NCI-H748 treated with DMSO at 0.1 percent for 48 hours (cell line): ENCODE data around the gene ADGRL3.
A peak's percentile ranks its signal among the peaks of the same experiment; 100 is the strongest.

ENCODE experiments used
- DNase-seq: peaks from one replicate; lab custom pipeline; 2025; lab: John Stamatoyannopoulos, UW

The ADGRL3 gene

DNA sequence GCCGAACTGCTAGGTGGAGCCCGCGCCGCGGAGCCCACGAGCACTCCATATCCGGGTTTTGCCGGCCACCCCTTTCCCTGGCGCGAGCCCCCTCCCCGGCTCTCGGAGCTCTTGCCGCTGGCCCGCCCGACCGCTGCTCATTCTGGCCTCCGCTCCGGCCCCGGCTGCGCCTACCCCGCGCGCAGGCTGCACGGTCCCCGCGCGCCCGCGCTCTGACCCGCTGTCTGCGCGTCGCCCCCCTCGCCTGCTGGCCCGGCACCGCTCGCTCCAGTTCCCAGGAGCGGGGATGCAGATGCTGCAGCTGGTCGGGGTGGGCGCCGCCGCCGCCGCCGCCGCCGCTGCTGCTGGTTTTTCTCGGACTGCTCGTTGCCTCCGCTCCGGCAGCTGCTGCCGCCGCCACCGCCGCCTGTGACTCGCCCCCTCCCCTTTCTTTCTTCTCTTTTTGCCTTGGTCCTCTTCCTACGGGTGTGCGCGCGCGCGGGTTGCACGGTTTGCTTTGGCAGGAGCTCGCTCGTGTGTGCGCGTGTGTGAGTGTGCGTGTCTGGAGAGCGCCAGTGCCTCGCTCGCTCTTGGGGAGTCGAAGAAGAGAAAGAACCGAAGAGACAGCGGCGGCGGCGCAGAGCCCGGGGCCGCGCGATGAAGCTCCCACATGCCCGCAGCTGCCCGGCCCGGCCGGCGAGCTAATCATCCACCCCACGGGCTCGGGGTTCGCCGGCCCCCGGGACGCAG, at the start of gene ADGRL3:
TSS of gene ADGRL3 (plus strand) at position 140 of the 729 bp plus-strand sequence.
- peak; percentile 46 for DNase-seq

DNA sequence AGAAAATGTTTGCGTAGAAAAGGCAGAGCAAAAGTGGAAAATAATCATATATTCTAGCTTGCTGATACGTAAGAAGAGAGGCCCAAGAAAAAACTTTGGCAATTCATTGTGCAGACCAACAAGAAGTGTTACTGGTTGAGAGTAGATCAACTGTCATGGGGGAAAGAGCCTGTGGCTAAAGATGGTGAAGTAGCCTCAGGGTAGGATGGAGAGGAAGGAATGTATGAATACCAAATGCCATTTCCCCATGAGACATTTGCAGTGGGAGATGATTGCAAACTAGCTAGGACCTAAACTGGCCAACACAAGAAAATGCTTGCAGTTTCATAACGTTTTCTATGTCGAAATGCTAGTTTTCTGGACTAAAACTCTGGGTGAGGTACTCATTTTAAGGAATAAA, 47.7 kb upstream of the ADGRL3 start:
- DNase-seq = no peak

DNA sequence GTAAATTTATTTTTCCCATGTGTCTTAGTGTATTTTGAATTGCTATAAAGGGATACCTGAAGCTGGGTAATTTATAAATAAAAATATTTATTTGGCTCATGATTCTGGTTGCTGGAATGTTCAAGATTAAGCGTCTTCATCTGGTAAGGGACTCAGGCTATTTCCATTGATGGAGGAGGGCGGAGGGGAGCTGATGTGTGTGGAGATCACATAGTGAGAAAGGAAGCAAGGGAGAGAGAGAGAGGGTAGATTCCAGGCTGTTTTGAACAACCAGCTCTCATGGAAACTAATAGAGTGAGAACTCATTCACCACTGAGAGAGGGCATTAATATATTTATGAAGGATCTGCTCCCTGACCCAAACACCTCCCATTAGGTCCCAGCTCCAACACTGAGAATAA, 39.6 kb upstream of the ADGRL3 start:
- no peak for DNase-seq

DNA sequence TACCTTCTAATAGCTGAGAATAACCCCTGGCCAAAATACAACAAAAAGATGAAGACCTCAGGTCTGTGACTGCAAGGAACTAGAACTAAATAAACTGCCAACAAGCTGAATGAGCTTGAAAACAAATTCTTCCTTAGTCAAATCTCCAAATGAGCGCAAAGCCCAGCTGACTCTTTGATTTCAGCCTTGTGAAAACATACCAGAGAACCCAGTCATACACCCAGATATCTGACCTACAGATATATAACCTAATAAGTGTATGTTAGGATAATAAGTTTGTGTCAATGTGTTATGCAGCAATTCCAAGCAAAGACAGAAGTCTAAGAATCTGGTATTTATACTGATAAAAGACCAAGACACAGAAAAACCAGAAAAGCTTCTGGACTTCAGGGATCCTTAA, 38.0 kb upstream of the ADGRL3 start:
- no peak for DNase-seq

DNA sequence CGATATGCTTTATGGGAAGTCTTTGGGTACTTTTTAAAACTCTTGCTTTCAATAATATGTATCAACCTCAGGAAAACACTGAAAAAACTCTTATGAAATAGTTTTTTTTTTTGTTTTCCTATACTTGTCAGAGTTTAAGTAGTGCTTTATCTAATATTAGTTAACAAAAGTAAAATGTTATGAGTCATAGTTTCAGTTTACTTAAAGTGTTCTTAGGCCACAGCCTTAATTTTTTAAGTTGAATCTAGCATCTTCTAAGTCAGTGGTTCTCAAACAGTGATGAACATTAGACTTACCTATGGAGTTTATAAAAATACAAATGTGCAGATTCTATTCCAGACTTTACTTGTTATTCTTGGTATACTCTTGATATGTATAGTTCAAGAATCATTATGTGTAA, 26.3 kb upstream of the ADGRL3 start:
- no peak for DNase-seq

DNA sequence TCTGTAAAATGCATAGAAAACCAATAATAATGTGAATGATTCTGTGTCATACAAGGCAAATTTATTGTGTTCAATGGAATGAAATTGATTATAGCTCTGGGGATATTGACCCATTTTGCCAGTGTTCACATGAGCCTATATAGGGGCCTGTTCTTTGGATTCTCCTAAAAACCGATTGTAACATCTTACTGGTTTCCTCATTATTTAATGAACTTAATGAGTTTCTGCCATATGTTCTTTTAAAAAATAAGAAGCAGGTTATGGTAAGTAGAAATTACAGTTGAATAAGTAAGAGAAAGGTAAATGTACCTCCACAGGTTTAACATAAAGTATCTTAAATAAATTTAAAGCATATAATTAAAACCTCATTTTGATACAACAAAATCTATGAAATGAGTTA, 24.6 kb upstream of the ADGRL3 start:
- DNase-seq = no peak

DNA sequence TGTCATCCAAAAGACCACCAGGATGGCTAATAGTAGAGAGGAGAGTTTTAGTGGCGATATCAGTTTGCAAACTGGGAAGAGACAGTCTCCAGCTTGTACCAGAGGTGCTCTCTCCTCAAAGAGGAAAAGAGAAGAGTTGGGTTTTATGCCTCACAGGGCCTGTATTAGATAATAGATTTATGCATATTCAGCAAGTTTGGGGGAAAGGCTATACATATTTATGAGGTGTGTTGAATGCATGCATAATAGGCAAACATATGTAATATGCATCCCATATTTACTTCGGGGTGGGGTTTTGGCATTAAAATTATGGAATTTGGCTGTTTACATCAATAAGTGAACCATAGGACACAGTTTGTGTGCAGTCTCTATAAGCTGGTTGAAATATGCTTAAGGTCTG, 22.8 kb upstream of the ADGRL3 start:
- no peak for DNase-seq

DNA sequence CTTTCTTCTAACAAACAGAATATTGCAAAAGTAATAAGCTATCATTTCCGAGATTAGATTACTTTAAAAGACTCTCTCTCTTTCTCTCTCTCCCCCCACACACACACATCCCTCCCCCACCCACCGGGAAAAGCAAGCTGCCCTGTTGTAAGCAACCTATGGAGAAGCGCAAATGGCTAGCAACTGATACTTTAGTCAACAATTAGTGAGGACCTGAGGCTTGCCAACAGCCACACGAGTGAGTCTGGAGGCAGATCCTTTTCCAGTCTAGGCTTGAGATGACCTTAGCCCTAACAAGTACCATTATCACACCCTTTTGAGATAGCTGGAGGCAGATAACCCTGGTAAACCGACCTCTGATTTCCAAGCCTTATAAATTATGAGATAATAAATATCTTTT, 19.7 kb upstream of the ADGRL3 start:
- DNase-seq = no peak

DNA sequence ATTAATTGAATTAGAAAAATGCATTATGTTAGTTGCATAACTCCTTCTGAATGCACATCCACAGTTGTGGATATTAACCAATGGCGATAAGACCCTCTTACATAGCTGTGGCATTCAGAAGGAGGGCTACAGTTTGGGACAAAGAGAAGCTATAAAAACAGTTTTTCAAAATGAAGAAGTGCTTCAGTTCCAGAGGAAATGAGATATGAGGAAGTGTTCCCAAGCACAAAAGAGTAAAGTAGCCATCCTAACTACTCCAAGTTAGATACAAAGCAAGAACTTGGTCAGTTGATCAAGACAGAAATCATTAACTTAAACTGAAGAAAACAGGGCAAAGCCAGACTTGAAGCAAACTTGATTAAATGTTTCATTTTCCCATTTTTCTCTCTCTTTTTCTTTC, 17.2 kb upstream of the ADGRL3 start:
- DNase-seq = no peak

DNA sequence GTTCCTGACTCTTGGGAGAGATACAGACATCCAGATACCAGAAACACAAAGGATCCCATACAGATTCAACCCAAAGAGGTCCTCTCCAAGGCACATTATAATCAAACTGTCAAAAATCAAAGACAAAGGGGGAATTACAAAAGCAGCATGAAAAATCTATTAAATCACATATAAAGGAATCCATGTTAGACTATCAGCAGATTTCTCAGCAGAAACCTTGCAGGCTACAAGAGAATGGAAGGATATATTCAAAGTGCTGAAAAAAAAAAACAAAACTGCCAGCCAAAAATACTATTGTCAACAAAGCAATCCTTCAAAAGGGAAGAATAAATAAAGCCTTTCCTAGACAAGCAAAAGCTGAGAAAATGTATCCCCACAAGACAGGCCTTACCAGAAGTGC, 14.8 kb upstream of the ADGRL3 start:
- no peak for DNase-seq

DNA sequence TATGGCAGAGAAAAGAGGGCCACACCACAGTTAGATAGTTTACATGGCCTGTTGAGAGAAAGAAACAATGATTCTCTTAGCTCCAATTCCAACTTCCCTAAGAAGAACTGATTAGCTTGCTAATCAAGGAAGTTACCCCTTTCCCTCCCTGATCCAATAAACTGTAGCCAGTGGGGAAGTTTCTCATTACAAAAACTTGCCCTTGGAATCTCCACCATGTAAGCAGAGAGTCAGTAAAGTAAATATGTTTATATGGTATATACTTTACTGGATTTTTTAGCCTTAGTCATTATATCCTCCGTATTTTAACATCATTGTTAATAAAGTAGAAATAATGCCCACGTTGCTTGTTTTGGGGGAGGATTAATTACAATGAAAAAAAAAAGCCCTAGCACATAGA, 7.7 kb upstream of the ADGRL3 start:
- no peak for DNase-seq

DNA sequence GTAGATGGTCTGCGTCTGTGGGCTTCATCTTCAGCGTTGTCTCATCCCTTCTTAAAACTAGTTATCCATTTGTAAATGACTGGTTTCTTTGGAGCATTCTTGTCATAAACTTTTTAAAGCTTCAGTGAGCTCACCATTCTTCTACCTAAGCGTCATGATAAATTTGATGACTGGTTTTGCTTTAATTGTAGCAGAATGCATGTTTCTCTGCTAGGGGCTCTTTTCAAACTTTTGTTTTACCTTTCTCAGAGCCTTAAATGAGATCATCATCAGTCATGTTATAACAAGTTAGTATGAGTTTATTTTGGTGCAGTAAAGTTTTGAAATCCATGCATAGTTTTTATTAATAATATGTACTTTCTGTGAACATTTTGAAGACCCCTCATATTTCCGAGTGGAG, 6.3 kb upstream of the ADGRL3 start:
- no peak for DNase-seq

DNA sequence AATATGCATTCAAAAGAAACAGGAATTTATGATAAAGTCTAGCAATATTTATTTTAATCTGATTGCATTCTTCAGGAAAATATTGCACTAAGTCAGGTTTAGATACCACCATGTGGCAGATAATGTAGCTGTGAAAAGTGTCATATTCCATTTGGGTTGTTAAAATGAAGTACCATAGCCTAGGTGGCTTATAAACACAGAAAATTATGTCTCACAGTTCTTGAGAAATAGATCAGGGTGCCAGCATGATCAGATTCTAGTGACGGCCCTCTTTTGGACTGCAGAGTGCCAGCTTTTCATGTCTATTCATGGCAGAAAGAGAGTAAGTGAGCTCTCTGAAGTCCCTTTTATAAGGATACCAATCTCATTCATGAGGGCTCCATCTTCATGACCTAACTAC, 5.6 kb upstream of the ADGRL3 start:
- DNase-seq = no peak

DNA sequence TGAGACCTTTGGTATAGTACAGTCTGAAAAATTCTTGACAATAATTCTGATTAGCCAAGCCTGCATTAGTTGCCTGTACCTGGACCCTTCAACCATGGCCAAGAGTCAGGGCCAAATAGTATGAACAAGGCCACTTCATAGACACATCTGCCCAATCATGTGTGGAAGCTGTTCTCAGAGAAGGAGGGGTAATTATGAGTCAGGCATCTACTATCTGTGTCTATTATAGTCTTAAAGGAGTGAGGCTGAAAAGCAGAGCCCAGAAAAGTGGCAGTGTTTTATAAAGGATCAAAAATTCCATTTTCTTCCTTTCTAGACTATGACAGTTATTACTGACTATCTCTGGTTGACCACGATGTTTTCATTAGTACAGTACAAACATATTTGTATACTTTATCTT, 5.0 kb upstream of the ADGRL3 start:
- no peak for DNase-seq

DNA sequence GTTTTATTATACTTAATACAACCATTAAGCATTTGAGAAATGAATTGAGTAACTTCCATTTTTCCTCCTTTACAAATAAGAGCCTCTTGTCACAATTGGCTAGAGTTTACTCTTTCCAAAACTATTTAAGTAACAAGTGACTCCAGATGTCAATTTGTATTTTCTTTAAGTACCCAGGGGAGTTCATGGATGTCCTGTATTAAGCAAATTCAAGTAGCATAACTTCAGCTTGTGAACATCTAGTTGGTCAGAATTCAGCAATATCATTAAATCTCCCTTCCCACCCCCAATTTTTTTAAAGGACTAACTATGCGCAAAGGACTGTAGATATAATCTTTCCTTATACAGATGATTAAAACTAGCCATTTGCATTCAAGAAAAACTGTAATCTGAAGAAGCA, 1.4 kb upstream of the ADGRL3 start:
- no peak for DNase-seq

DNA sequence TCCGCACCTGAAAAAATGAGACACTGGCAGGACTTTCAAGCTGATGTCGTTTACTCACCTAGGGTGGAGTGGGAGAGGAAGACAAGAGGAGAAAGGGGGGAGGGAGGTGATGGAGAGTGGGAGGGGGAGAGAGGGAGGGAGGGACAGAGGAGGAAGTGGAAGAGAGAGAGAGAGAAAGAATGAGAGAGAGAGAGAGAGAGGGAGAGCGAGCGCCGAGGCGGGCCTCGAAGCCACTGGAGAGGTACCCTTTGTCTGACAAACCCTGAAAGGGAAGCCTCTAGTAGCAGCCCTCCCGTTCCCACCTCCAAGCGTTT, 296 bp upstream of the ADGRL3 start:
- peak; percentile 48 for DNase-seq

DNA sequence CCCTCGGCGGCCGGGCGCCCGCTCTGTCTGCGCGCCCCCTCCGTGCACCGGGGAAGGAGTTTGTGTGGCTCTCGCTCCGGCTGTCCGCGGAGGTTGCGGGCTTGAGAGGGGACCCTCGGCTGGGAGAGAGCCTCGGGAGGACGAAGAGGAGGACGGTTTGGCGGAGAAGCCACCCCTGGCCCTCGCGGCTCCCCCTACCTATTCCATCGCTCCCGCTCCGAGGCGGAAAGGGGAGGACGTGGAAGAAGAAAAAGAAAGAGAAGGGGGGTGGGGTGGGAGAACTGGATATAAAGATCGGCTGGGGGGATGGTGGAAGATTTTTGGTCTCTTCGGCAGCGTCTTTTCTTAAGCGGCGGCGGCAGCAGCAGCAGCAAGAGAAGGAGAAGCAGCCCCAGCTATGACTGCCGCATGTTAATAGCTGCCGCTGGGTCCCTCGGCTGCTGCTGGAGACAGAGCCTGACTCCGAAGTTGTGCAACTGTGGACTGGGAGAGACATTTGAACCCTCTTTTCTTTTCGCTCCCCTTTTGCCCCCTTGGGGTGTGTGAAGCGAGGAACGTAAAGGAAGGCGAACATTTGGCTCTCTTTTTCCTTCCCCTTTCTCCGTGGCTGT, 895 bp downstream of the ADGRL3 start:
- DNase-seq = no peak

DNA sequence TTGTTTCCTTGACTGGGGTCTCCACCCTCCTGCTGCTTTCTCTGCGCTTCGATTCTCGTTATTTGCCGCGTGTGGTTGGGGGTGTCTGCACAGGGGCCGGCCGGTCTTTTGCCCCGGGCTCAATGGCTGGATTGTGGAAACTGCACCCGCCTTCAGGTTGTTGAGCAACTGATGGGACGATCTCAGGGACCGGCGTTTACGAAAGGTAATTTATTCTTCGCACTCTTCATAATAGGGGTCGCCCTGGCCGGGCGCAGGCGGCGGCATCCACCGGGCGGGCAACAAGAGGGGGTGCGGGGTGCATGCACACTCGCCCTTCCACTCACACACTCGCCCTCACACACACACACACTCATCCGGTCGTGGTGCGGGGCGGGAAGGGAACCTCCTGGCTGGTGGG, 1.4 kb downstream of the ADGRL3 start:
- no peak for DNase-seq

DNA sequence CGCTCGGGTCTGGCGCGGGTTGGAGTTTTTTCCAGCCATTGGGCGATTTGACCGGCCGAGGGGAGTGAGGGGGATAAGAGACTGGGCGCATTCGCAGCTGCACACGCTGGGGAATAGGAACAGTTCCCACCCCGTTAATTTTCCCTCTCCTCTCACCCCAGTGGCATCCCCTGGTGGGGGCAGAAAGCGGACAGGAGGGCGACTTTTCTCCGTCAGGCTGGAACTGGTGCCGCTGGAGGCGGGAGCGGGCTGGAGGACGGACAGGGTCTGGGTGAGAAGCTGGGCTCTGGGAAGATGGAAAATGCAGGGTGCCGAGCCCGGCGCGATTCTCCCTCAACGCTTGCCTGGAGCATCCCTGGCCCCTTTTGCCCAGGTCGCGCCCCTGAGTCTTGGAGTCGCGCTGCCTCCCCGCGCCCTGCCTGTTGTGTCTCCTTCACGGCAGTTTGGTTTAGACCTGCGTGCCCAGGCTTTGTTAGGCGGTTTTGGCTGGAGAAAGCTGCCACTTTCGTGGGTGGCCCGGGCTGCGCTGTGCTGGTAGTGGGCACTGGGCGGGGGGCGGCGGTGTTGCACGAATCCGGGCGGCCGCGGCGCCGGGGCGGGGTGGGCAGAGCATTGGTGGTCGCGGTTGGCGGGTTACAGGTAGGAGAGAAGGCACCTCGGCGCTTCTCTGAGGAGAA, 2.0 kb downstream of the ADGRL3 start:
- DNase-seq = peak; percentile 51

DNA sequence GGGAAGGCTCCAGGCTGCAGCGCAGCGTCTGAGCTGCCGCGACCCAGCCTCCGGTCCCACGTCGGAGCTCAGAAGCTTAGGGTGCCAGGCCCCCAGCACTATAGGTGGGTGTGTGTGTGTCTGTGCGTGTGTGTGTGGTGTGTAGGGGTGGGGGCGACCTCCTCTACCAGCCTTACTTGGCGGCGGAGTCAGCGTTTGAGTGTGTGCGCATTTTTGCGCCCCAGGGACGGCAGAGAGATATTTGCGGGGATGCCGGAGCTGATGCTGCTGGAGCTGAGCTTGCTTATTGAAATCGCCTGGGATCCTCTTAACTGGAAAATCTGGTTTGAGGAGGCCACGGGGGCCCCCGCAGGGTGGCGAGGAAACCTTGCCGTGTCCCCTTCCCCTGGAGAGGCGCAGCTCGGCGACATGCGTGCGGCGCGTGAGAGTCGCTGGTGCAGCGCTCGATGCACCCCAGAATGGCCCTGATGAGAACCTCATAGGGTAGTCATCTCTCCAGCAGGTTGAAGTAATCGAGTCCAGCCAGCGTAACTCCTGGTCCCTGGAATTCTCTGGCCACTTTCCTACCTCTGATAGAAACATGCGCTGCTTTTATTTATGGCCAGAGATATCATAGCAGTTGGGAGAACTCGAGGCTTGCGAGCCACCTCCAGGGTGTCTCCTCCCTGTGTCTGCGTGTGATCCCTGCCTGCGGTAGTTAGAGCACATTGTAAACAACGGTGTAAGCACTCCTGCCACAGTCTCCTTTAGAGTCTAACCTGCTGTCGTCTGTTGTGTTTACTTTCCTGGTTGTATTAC, 2.7 kb downstream of the ADGRL3 start:
- DNase-seq = peak; percentile 75

DNA sequence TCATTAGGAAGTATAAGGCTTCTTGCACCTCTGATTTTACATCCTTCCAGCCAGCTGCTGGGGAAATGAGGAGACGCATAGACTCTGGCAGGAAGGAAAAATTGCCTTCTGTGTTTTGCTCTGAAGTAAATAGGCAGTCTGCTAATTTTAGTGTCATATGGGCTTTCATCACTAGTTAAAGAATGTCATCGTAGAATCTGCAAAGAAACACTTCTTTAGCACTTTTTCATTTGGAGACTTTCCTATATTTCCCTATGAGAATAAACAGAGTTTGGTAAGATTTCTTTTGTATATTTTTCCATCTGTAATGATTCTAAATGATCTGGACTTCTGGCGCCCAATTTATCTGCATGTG, 3.3 kb downstream of the ADGRL3 start:
- DNase-seq = no peak

DNA sequence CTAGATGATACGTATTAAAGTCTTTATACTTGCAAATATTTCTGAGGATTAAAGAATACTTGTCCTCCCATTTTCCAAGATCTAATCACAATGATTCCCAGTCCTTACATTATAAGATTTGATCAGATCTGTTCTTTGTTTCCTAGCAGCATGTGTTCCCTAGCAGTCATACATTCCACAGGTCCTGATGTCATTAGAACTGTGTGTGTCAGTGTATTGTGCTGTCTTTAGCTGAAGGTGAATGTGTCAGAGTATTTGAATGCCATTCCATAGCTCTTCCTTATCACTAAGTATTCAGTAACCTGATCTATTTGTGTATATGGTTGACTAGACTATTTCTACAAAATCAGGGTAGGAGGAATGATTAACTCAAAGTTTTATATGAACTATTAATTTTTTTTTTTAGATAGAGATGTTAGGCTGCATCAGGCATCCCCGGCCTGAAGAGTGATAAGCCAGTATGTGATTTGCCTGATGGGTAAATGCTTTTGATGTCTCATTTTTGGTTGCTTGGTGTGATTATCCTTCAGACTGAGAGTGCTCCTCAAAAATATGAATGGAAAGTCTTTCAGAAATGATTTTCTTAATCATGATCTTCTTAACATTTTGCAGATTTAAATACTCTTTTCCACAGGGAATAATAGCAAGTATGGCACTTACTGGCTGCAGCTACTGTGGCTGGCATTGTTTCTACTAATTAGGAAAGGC, 4.4 kb downstream of the ADGRL3 start:
- DNase-seq = no peak
